OCI-LY7 (cell line): Measurements from ENCODE around the gene MKRN3. TPM values are rescaled to one million over a fixed set of nuclear protein-coding genes. Genes with fewer than 3 reads are reported as not detected.
A peak's percentile ranks its signal among the peaks of the same experiment; 100 is the strongest.

Experiments
- BruUV-seq: library from RNA; stranded (reverse); fragments of 400-500 nt; replicated peaks from 2 replicates; lab custom pipeline; 2021; lab: Mats Ljungman, UMichigan
- CTCF ChIA-PET: fragments of 300-600 bp; sonication (Branson Sonifier 250); formaldehyde crosslinking; loops from one replicate; lab custom pipeline; 2022; ENCODE audit warnings: antibody characterized with exemption; ENCODE audit not compliant: unreplicated experiment; lab: Charles Lee
- POLR2A ChIA-PET: fragments of 300-600 bp; sonication (Branson Sonifier 250); formaldehyde crosslinking; loops from one replicate; lab custom pipeline; 2022; ENCODE audit warnings: antibody characterized with exemption; lab: Charles Lee
- DNase-seq: peaks from one replicate; pipeline ENCODE4 v3.0.0-alpha.2; 2015; ENCODE audit warnings: low spot score
- H2AFZ ChIP-seq: fragments of 200-600 bp; sonication (generic), shearing (Covaris generic); 2 replicates; pipeline ENCODE4 v1.6.1; 2014; ENCODE audit warnings: mild to moderate bottlenecking, antibody characterized with exemption, low read length, moderate library complexity
- H3K27ac ChIP-seq: fragments of 200-600 bp; sonication (generic); 2 replicates; pipeline ENCODE4 v1.5.1; 2014; ENCODE audit warnings: mixed run types, low read depth, mild to moderate bottlenecking, moderate library complexity, low read length, inconsistent platforms; ENCODE audit not compliant: poor library complexity, severe bottlenecking
- H3K36me3 ChIP-seq: fragments of 200-600 bp; sonication (generic); 2 replicates; pipeline ENCODE4 v1.6.1; 2014; ENCODE audit warnings: mild to moderate bottlenecking, antibody characterized with exemption, low read length, moderate library complexity, mixed read lengths; ENCODE audit not compliant: insufficient read depth
- H3K4me1 ChIP-seq: fragments of 200-600 bp; sonication (generic); 2 replicates; pipeline ENCODE4 v1.5.1; 2014; ENCODE audit warnings: mild to moderate bottlenecking, low read length; ENCODE audit not compliant: insufficient read depth, poor library complexity, severe bottlenecking
- H3K4me2 ChIP-seq: fragments of 200-600 bp; sonication (generic); 2 replicates; pipeline ENCODE4 v1.6.1; 2014; ENCODE audit warnings: mild to moderate bottlenecking, low read length
- H3K4me3 ChIP-seq: fragments of 200-600 bp; sonication (generic); 2 replicates; pipeline ENCODE4 v1.5.1; 2014; ENCODE audit warnings: mild to moderate bottlenecking, low read depth, low read length; ENCODE audit not compliant: poor library complexity, severe bottlenecking
- H3K79me2 ChIP-seq: fragments of 200-600 bp; sonication (generic); 2 replicates; pipeline ENCODE4 v1.6.1; 2016; ENCODE audit warnings: low read depth, mild to moderate bottlenecking, low read length, moderate library complexity, mixed read lengths; ENCODE audit not compliant: insufficient read depth
- H3K9me2 ChIP-seq: fragments of 200-600 bp; sonication (generic); 2 replicates; pipeline ENCODE4 v1.6.1; 2016; ENCODE audit warnings: mild to moderate bottlenecking, low read length, mixed read lengths; ENCODE audit not compliant: insufficient read depth
- H3K9me3 ChIP-seq: fragments of 200-600 bp; sonication (generic); 2 replicates; pipeline ENCODE4 v1.6.1; 2014; ENCODE audit warnings: mild to moderate bottlenecking, mixed run types, low read length, mixed read lengths
- H4K20me1 ChIP-seq: fragments of 200-600 bp; sonication (generic); 2 replicates; pipeline ENCODE4 v1.6.1; 2014; ENCODE audit warnings: mild to moderate bottlenecking, antibody characterized with exemption, low read length, moderate library complexity, mixed read lengths; ENCODE audit not compliant: insufficient read depth
- CTCF ChIP-seq: fragments of 200-600 bp; sonication (generic); conservative IDR thresholded peaks from 2 replicates; pipeline ENCODE4 v1.5.1; 2014; ENCODE audit warnings: mild to moderate bottlenecking, antibody characterized with exemption, low read length, moderate library complexity, mixed read lengths
- EZH2phosphoT487 ChIP-seq: fragments of 200-600 bp; sonication (generic); IDR thresholded peaks from 2 replicates; pipeline ENCODE4 v1.6.1; 2018; ENCODE audit warnings: low read depth, borderline replicate concordance, mild to moderate bottlenecking, mixed run types, antibody characterized with exemption, low read length, moderate library complexity, mixed read lengths
- intact Hi-C: fragments of 100-400 bp; cut with micrococcal nuclease; formaldehyde crosslinking; loops from one replicate; pipeline ENCODE4 v1.10.0; 2022; ENCODE audit not compliant: unreplicated experiment
- total RNA-seq, 2 experiments: library from RNA; depleted of rRNA in 1 of 2; stranded (reverse); fragments of >200 nt in 1 of 2; shearing (Covaris generic) in 1 of 2; gene quantifications; 2 replicates each; pipeline ENCODE4 v1.2.3, GENCODE V29; 2014 to 2022

MKRN3 gene
- total RNA-seq, 2 experiments from 2014 or later: not detected

GRCh38 chr15:23564821-23565394 is 566 bp upstream of the MKRN3 start:
- H3K36me3 ChIP-seq: no peaks in the 10 kb centered on the region
- no peak for TF ChIP-seq EZH2phosphoT487
- no peak for TF ChIP-seq CTCF
- BruUV-seq: no TSS peak
- POLR2A ChIA-PET: interaction anchor here (1.3 kb wide), 1 partner anchor 23 kb away, joined by 4 read pairs; no protein-coding TSS in a partner anchor
- H4K20me1 ChIP-seq: no peaks in the 10 kb centered on the region
- intact Hi-C loops: no loop called here
- no peak overlapping the region for H3K4me3 ChIP-seq
- H3K79me2 ChIP-seq: no peaks in the 10 kb centered on the region
- no peak overlapping the region for H3K27ac ChIP-seq
- H3K4me2 ChIP-seq: no peak overlapping the region
- H2AFZ ChIP-seq: 0 out of 2 replicates have a peak overlapping the region, but pooled peaks have one; percentile 9
- CTCF ChIA-PET: no interaction called here
- no peaks in the 10 kb centered on the region for H3K9me3 ChIP-seq
- no peaks in the 10 kb centered on the region for H3K9me2 ChIP-seq
- DNase-seq: no peak
- H3K4me1 ChIP-seq: no peaks in the 10 kb centered on the region

GRCh38 chr15:23566071-23566554 is 639 bp downstream of the MKRN3 start:
- H2AFZ ChIP-seq: no peak overlapping the region
- no peaks in the 10 kb centered on the region for H3K9me2 ChIP-seq
- H3K4me1 ChIP-seq: no peaks in the 10 kb centered on the region
- no peak for DNase-seq
- ChIA-PET POLR2A (no interaction called here), CTCF (no interaction called here)
- no peaks in the 10 kb centered on the region for H3K9me3 ChIP-seq
- H3K36me3 ChIP-seq: no peaks in the 10 kb centered on the region
- intact Hi-C loops: no loop called here
- H4K20me1 ChIP-seq: no peaks in the 10 kb centered on the region
- H3K79me2 ChIP-seq: no peaks in the 10 kb centered on the region
- TF ChIP-seq CTCF: no peak
- no peak for TF ChIP-seq EZH2phosphoT487
- no peak overlapping the region for H3K27ac ChIP-seq
- no peak overlapping the region for H3K4me2 ChIP-seq
- no peak overlapping the region for H3K4me3 ChIP-seq
- no TSS peak for BruUV-seq

GRCh38 chr15:23566651-23567050 is 1.2 kb downstream of the MKRN3 start:
- H3K4me1 ChIP-seq: no peaks in the 10 kb centered on the region
- H3K9me3 ChIP-seq: no peaks in the 10 kb centered on the region
- H3K4me2 ChIP-seq: no peak overlapping the region
- H3K36me3 ChIP-seq: no peaks in the 10 kb centered on the region
- no peaks in the 10 kb centered on the region for H4K20me1 ChIP-seq
- ChIA-PET CTCF (no interaction called here), POLR2A (no interaction called here)
- H3K4me3 ChIP-seq: no peak overlapping the region
- no peak overlapping the region for H3K27ac ChIP-seq
- no peak overlapping the region for H2AFZ ChIP-seq
- intact Hi-C loops: no loop called here
- H3K79me2 ChIP-seq: no peaks in the 10 kb centered on the region
- no peaks in the 10 kb centered on the region for H3K9me2 ChIP-seq
- no peak for DNase-seq
- no TSS peak for BruUV-seq
- TF ChIP-seq CTCF (no peak), EZH2phosphoT487 (no peak)
